GM21360 (cell line): ENCODE data around the gene HEMK1.
A peak's percentile ranks its signal among the peaks of the same experiment; 100 is the strongest.

ENCODE experiments used
- ATAC-seq: cut with Tn5 transposase; IDR thresholded peaks from one replicate; pipeline ENCODE4 v1.9.1; 2021; ENCODE audit warnings: mild to moderate bottlenecking, moderate library complexity; ENCODE audit not compliant: unreplicated experiment

HEMK1 gene

DNA sequence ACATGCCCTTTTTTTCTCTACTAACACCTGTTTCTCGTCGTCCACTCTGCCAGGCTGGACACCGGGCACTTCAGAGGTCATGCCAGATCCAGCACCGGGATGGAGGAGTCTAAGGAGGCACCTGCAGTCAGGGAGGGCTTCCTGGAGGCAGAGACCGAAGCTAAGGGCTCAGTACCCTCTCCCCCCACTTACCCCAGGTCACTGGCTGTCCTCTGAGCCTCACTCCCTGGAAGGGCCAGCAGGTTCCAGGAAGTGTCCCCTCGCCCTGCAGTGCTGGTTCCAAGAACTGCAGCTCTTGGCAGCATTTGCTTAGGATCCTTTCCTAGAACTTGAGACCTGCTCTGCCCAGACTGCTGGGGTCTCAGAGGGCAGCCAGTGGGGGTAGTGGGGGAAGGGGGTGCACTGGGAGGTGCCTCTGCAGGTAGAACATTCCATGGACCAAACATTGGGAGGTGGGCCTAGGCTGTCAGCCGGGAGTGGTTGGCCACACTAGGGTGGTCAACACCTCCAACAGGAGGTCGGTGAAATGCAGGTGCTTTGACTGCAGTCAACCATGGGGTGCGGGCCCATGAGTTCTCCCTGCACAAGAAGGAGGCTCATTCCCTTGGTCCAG, 30.9 kb downstream of the HEMK1 start:
- no peak for ATAC-seq

DNA sequence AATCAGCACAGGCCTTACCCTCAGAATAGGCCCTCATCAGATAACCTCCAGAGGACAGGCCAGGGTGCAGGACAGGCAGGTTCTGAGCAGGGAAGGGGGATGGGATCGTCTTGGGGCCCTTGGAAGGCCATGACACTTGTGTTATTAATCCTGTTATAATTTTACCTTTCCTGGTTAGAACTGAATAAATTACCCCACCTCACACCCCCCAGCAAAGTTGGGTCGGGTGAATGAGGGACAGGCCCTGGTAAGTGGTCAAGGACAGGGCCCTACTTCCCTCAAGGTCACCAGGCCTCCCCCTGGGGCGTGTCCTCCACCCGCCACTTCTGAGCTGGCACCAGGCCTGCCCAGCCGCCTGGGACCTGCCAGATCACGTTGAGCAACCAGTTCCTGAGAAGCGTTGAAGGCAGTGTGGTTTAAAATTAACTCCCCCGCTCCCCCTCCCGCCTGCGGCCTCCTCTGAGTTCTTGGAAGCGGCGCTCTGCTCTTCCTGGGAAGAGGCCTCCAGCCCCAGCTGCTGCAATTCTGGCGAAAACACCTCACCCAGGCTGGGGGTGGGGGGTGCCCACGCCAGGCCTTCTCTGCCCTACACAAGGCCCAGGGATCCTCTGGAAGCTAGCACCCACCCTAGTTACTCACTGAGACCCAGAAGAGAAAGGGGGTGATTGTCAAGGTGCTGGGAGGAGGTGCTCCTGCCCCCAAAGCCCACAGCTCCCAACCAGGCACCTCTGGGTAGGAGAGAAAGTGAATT, 31.7 kb downstream of the HEMK1 start:
- ATAC-seq: no peak

GRCh38 chr3:50602595-50603191, 33.4 kb downstream of the HEMK1 start:
- no peak for ATAC-seq

DNA sequence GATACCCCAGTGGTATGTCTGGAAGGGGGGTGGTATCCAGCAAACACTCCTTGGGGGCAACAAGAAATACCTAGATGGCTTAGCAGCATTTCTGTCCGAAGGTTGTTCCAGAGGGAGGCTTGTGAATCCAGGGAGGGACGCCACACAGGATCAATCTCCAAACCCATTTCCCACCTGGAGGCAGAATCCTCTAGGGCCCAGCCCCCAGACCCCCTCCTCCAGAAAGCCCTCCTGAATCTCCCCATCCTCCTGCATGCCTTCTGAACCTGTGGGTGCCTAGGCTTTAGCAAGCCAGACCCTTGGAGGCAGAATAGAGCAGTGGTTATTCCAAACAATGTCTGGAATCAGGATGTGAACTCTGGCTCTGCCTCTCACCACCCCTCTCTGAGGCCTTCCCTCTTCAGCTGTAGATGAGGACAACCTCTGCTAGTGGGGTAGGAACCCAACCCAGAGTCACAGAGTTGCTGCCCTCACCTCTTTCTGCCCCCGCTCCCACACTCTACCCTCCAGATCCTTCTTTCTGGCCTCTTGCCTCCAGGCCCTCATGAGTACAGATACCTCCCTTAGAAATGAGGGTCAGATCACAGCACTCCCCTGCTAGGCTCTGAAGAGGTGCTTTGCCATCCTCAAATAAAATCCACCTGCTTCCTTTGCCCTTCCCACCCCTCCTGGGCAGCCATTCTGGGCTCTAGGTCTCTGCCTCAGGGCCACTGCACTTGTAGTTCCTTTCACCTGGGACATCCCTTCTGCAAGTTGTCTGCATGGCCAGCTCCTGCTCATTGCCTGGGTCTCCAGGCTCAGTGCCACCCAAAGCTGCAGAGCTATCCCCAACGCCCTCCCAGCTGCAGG, 34.2 kb downstream of the HEMK1 start:
- no peak for ATAC-seq

GRCh38 chr3:50604110-50604621, 34.8 kb downstream of the HEMK1 start:
- ATAC-seq: no peak

DNA sequence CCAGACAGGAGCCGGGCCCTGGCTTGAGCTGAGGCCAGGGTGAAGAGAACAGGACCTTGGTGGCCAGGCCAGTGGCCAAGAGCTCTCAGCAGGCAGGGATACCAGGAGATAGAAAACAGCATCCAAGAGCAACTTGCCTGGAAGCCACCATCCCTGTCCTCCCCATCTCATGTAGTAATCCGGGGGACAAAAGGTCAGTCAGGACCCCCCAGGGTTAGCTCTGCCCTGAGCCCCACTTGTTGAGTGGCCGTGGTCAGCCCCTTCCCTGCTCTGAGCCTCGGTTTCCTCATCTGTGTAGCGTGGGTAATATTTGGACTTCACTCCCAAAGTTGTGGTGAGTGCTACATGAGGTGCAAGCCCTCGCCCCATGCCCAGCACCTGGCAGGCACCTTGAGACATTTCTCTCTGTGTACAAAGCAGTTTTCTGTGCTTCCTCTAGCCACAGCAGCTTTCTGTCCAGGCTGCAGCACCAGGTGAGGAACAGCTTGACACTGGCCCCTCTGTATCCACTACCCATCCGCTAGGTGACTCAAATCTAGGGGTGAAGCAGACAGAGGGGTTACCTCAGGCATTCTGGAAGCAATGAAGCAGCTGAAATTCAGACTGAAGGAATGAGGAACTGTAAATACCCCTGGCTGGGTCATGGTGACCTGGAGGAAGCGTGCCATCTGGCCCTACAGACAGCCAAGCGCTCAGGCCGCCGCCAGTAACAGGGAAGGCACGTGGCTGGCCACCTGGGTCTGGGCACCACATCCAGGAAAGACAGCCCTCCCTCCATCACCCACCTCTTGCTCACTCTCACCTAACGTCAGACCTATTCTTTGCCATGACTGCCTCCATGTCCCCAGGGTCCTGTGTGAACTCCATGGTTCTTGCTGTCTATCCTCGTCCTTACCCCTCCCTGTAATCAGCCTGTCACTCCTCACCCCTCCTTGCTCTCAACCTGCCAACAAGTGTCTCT, 35.6 kb downstream of the HEMK1 start:
- ATAC-seq: no peak

DNA sequence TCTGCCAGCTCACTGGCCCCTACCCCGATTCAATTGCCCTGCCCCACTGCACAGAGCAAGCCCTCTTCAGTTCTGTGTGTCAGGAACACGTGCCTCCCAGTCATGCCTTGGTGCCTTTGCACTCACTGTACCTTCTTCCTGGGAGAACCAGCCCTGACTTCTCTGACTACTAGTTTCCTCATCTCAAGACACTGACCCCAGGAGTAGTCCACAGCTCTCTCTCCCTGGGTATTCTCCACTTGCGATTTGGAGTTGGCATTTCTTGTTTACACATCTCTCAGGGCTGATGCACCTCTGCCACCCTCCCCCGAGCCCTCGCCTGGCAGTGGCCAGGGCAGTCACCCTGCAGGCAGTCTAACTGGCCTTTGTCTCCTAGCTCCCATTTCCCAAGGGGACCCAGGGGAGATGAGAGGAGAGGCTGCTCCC, 36.6 kb downstream of the HEMK1 start:
- ATAC-seq: no peak

- no peak for ATAC-seq
These were observed 37.3 kb downstream of the HEMK1 start for GRCh38 chr3:50606596-50606995.

DNA sequence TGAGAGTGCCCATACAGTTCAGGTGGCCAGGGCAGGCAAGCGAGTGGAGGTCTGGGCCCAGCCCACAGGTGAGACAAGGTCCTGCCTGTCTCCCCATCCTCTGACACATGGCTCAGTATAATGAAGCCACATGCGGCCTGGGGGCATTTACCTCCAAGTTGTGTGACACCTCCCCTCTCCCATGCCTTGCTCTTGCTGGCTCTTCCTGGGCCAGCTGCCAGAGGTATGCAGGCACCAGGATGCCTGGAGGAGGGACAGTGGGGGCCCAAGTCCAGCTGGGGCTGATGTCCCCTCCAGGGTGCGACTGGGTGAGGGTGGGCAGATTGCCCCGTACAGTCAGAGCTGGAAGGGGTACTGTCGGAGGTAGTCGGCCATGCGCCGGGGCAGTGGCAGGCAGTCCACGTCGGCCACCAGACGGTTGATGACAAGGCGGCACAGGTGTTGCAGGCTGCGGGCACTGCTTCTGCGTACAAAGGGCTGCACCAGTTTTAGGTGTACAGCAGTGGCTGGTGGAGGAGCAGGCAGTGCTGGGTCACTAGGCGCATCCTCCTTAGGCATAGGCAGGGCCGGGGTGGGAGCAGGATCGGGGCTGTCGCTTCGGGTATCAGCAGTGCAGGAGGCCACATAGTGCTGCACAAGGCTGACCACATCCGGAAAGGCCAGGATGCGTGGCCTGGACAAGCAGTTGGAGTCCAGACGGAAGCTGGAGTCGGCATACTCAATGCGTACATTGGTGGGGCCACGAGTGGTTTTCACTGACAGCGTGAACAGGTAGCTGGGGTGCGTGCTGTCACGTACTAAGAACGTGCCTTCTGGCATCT, 38.2 kb downstream of the HEMK1 start:
- no peak for ATAC-seq

- ATAC-seq: no peak
These were observed 39.0 kb downstream of the HEMK1 start for GRCh38 chr3:50608278-50608677.

DNA sequence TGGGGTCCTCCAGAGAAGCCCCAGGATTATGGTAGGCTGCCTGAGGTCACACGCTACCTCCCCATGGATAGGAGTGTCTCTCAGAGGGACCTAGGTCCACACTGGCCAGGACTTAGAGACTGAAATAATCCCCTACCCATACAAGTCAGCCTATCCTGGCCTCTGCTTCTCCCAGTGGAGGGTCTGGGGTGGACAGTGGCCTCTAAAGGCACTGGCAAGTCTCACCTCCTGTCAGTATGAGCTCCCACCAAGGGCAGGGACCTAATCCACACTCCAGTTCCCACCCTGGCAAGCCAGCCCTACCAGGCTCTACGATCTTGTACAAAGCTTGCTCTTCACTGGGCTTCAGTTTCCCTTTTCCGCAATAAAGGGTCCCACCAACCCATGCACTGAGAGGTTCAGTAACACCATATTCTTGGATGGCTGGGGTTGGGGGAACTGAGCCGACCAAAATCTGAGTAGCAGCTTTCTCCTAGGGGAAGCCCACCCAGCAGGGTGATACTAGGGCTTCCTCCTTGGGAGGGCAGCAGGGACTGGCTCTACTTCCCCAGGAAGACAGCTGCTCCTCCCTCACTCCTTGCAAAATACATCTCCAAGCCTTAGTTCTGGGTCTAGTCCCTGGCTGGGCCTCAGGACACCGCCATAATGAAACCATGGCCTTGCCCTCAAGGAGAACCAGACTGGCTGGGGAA, 39.9 kb downstream of the HEMK1 start:
- ATAC-seq: no peak

GRCh38 chr3:50609763-50610085, 40.4 kb downstream of the HEMK1 start:
- ATAC-seq: no peak

DNA sequence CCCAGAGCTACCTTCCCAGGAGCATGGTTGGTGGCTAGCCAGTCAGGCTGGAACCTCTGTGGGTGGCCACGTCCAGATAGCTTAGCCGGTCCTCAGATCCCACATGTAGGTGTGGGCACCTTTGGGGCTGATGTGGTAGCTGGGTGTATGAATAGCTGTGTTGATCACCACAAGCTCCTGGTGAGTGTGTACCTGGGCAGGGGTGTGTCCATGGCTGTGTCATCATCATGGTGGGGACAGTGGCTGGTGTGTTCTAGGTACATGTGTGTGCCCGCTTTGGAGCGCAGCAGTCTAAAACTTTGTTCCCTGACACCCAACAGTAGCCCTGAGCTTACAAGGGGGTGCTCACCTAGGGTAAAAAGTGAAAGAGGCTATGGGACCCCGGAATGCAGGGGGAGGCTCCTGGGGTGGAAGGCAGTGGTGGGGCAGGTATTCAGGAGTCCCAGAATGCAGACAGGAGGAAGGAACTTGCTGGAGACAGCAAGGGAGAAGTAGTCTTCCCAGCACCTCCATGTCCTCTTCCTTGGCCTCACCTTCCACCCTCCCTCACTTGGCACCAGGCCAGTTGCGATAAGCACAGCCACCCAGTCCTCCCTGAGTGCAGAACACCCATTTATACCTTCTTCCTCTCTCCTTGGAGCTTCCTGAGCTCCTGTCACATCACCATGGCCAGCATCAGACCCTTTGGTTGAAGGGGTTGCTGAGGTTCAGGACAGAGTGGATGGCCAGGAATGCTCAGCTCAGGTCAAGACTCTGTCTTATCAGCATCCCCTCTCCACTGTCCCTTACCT, 41.1 kb downstream of the HEMK1 start:
- no peak for ATAC-seq

DNA sequence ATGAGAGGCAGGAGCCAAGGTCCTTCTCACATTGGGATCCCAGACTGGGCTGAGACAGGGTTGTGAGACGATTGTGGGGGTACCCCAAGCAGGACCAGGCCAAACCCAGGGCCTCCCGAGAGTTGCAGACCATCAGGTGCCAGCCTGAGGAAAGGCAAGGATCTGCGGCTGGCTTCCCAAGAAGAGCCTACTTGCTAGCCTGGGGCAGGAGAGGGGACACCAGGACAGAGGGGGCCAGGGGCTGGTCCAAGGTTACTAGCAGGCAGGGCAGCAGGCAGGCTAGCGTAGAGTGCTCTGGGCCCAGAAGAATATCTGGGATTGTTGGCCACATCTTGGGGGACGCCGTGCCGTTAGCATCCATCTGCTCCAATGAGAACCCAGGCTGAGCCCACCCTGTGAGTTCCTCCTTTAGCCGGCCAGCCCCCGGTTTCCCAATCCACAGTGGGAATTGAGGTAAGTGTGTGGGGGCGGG, 41.7 kb downstream of the HEMK1 start:
- no peak for ATAC-seq

GRCh38 chr3:50611464-50612233, 42.3 kb downstream of the HEMK1 start, which contains the start of gene CISH:
CISH (minus strand) TSS chr3:50611774; CDS start chr3:50611650, 124 bp downstream.
- peak; percentile 56 for ATAC-seq

- no peak for ATAC-seq
These were observed 43.0 kb downstream of the HEMK1 start for GRCh38 chr3:50612234-50612882.
